NB4 (cell line): ENCODE measurements around the gene PRR11.
"Not testable (repeated sequence)": the region's sequence is repeated elsewhere in the genome, so short reads cannot be mapped to it uniquely, and the experiment has no call there.

Source experiments
- DNase-seq: peaks from one replicate; pipeline ENCODE4 v3.0.0; 2010; ENCODE audit warnings: low read depth
- H3K4me3 ChIP-seq: one replicate; pipeline ENCODE4 v1.5.1; 2011; ENCODE audit warnings: mild to moderate bottlenecking, low read depth, low read length, moderate library complexity
- MAX ChIP-seq: IDR thresholded peaks from 2 replicates; pipeline ENCODE4 v1.6.1; 2011; ENCODE audit warnings: low read depth, low read length
- MYC ChIP-seq: IDR thresholded peaks from 2 replicates; pipeline ENCODE4 v1.6.1; 2011; ENCODE audit warnings: low read depth, low read length
- POLR2A ChIP-seq: IDR thresholded peaks from 2 replicates; pipeline ENCODE4 v1.6.1; 2011; ENCODE audit warnings: mild to moderate bottlenecking; ENCODE audit not compliant: insufficient read length; ENCODE audit errors: extremely low read depth
- TF ChIP-seq, protein P1 (sequence below): IDR thresholded peaks from one replicate; pipeline ENCODE4 v1.5.1; 2012; ENCODE audit warnings: low read depth, low read length

PRR11 gene

GRCh38 chr17:59172436-59173004 lies 17.0 kb downstream of the PRR11 start:
- TF ChIP-seq, protein P1, sequence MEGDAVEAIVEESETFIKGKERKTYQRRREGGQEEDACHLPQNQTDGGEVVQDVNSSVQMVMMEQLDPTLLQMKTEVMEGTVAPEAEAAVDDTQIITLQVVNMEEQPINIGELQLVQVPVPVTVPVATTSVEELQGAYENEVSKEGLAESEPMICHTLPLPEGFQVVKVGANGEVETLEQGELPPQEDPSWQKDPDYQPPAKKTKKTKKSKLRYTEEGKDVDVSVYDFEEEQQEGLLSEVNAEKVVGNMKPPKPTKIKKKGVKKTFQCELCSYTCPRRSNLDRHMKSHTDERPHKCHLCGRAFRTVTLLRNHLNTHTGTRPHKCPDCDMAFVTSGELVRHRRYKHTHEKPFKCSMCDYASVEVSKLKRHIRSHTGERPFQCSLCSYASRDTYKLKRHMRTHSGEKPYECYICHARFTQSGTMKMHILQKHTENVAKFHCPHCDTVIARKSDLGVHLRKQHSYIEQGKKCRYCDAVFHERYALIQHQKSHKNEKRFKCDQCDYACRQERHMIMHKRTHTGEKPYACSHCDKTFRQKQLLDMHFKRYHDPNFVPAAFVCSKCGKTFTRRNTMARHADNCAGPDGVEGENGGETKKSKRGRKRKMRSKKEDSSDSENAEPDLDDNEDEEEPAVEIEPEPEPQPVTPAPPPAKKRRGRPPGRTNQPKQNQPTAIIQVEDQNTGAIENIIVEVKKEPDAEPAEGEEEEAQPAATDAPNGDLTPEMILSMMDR: no peak
- TF ChIP-seq POLR2A: no peak
- TF ChIP-seq MAX: no peak
- no peak for TF ChIP-seq MYC
- DNase-seq: no peak
- no peak overlapping the region for H3K4me3 ChIP-seq

- TF ChIP-seq MYC (no peak), POLR2A (no peak), MAX (no peak)
- TF ChIP-seq, protein P1: no peak
- no peak overlapping the region for H3K4me3 ChIP-seq
- DNase-seq: no peak
Observed at GRCh38 chr17:59174671-59175070, 19.1 kb downstream of the PRR11 start.

GRCh38 chr17:59175076-59175475 lies 19.5 kb downstream of the PRR11 start:
- no peak overlapping the region for H3K4me3 ChIP-seq
- no peak for DNase-seq
- TF ChIP-seq, protein P1: no peak
- TF ChIP-seq MYC (no peak), POLR2A (no peak), MAX (no peak)

GRCh38 chr17:59178266-59178985 lies 22.9 kb downstream of the PRR11 start:
- TF ChIP-seq POLR2A (no peak), MYC (no peak), MAX (no peak)
- TF ChIP-seq, protein P1: no peak
- no peak for DNase-seq
- H3K4me3 ChIP-seq: no peak overlapping the region

DNA sequence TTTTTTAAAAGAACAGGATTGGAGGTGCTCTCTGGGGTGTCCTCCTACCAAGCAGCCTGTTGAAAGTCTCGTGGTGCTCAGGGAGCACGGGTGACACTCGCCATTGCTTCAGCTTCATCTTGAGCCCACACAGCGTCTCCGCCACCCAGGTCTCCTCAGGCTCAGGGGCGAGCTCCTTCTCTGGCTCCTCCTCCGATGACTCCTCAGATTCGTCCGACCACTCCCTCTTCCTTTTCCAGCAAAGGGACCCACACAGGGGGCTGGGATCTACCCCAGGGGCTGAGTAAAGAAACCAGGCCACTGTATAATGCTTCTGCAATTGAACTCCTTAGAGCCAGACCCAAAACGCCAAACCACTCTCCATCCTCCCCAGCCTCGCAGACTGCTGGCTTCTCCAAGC lies 24.1 kb downstream of the PRR11 start:
- H3K4me3 ChIP-seq, DNase-seq: not testable (repeated sequence)

DNA sequence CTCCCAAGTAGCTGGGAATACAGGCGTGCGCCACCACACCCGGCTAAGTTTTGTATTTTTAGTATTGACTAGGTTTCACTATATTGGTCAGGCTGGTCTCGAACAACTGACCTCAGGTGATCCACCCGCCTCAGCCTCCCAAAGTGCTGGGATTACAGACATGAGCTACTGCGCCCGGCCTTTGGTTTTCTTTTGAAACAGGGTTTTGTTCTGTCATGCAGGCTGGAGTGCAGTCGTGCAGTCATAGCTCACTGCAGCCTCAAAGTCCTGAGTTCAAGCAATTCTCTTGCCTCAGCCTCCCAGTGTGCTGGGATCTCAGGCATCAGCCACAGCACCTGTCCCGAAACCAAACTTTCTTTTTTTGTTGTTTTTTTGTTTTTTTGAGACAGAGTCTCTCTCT lies 25.1 kb downstream of the PRR11 start:
- no peak for TF ChIP-seq MYC
- TF ChIP-seq POLR2A: no peak
- no peak for TF ChIP-seq MAX
- TF ChIP-seq, protein P1: no peak
- no peak for DNase-seq
- no peak overlapping the region for H3K4me3 ChIP-seq
